Measurements from ENCODE around the gene MMD.
A peak's percentile ranks its signal among the peaks of the same experiment; 100 is the strongest.
"Not testable (repeated sequence)": the region's sequence is repeated elsewhere in the genome, so short reads cannot be mapped to it uniquely, and the experiment has no call there.

MMD gene

GRCh38 chr17:55420067-55420775 is 1.4 kb downstream of the MMD start:
- peak; percentile 19 to 37 for DNase-seq

GRCh38 chr17:55418369-55419268 is 3.0 kb downstream of the MMD start:
- DNase-seq: no peak

GRCh38 chr17:55417411-55418268 is 4.0 kb downstream of the MMD start:
- no peak for DNase-seq

GRCh38 chr17:55416470-55417052 is 5.1 kb downstream of the MMD start:
- DNase-seq: no peak

DNA sequence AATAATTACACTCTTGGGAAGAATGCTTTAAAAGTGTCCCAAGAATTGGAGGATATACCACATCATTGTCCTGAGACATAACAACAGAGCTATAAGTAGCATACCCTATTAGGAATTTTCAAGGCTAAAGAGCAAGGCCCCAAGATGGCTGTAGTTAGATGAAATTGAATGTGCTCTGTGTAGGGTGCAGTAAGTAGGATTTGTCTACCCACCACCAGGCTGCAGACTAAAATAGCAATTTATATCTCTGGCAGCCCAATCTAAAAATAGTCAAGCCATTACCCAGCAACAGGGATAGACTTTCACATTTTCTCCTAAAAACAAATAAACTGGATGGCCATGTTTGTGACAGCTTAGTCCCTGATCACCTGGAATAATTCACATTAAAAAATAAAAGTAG is 5.6 kb downstream of the MMD start:
- DNase-seq: no peak

GRCh38 chr17:55414983-55415382 is 6.7 kb downstream of the MMD start:
- DNase-seq: no peak

- no peak for DNase-seq
Observed at GRCh38 chr17:55413825-55414489, 7.7 kb downstream of the MMD start.

DNA sequence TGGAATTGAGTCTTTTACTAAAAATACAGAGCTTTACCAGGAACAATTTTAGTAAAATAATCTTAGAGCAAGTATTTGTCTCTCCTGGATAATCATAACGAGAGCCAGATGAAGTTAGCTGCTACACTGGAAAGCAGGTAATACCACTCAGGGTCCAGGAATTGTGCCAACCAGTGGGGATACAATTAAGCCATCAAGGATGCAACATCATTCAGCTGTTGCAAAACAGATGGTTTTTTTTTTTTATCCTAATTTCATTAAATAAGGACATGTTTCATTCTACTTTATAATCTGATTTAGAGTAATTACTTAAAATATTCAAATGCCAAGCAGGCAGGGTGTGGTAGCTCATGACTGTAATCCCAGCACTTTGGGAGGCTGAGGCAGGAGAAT is 10.2 kb downstream of the MMD start:
- no peak for DNase-seq

GRCh38 chr17:55410722-55411462 is 10.7 kb downstream of the MMD start:
- DNase-seq: no peak

- DNase-seq: no peak
Observed at GRCh38 chr17:55409030-55409800, 12.4 kb downstream of the MMD start.

DNA sequence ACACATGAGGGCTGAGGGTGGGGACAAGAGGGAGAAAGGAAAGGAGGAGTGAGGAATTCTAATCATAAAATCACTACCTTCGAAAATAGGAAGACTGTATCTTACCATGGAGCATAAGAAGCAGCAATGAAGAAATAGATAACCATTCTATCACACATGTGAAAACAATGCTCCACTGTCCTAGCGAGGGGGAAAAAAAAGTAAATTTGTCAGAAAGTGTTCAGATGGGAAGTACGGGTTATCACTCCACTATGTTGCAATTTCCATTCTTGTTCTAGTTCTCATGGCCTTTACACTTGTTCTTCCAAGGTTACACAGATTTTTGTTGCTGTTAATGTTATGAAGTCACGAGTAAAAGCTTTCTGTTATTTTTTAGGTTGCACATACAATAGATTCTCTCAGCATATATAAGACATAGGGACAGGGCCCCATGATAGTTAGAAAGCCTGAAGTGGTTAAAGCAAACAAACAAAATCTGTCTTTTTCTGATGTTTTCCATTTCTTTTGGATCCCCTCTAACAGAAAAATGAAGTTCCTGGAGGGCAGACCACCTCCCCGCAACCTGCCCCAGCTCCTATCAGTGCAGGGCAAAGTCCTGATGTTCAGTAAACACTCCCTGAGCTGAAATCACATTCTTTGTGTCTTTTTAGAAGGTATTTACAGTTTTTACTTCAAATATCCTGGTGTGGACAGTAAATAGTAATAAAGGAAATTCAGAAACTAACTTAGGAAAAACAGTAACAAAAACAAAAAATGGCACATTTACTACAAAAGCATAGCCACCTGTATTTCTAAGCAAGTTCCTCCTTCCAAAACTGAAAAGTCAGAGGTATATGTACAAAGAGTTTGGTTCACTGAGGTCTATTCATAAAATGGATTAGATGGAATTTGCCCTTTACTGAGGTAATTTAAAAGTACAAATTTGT is 13.7 kb downstream of the MMD start:
- DNase-seq: no peak

DNA sequence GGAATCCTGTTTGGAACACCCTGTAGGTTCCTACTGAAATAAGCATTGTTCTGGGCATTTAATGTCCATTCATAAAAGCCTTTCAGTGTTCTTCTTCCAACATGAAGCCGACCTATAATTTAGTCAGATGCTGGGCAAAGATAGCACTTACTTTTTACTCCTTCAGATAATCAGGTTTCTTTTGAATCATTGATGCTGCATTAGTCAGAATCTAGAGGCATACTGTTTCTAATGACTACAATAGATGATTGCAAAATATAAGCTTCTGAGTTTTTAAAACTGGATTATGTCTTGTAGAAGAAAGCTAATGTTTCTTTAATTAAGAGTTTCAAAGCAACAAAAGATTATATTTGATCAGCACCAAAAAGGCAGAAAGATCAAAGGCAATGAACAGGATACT is 16.0 kb downstream of the MMD start:
- no peak for DNase-seq

GRCh38 chr17:55404197-55404596 is 17.4 kb downstream of the MMD start:
- DNase-seq: not testable (repeated sequence)

DNA sequence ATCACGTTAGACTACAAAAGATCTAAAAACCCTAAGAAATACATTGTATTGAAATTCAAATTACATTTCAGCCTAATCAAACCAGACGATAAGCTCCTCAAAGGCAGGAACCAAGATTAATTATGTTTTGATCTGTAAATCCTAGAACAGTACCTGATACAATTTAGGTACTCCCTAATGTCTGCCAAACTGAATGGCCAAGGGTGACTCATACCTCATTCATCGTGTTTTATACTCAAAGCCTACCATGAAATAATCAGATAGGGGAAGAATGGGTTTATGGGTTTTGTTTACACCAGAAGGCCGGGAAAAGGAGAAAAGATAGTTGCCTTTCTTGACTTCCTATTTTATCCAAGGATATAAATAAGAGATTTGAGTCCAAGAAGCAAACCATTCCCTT is 19.3 kb downstream of the MMD start:
- DNase-seq: no peak

DNA sequence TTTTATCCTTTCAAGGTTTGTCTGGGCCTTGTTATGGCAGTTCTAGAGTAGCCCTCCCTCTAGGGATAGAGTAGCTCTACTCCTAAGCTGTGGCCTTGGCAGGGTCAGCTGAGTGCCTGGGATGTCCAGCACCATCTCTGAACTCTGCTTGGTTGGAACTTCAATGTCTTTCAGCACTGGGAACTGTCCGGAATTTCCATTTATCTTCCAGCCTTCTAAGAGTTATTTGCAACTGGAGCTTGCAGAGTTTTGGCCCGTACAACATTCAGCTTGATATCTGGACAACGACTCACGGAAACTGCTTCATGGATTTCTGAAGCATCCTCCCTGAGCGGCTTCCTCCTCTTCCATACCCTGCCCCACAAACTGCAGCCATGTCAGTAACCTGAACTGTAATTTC is 22.9 kb downstream of the MMD start:
- no peak for DNase-seq

DNA sequence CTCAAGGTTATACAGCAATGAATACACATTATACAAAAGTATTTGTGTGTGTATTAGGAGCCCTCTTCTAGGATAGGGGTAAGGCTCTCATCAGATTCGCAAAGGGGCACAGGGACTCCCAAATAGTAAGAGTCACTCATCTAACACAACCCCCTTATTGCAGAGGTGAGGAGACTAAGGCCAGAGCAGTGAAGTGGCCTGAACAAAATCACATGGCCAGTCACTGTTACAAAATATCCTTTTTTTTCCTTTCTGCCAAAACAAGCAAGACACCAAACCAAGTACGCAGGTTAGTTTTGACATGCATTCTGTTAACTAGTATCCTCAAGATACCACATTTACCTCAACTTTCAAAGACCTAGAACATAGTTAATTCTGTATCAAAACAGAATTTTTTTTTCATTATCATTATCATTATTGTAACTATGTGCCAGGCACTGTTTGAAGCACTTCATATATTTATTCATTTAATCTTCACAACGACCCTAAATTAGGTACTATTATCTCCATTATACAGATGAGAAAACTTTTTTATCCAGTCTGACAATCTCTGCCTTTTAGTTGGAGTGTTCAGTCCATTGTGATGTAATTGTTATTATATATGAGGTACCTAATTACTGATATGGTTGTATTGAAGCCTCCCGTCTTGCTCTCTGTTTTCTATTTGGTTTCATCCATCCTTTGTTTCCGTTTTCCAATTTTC is 25.7 kb downstream of the MMD start:
- DNase-seq: no peak

GRCh38 chr17:55394357-55395021 is 27.1 kb downstream of the MMD start:
- DNase-seq: no peak

- DNase-seq: no peak
Observed at GRCh38 chr17:55391764-55392467, 29.7 kb downstream of the MMD start.

Measured in activated CD4-positive, alpha-beta T cell treated with anti-CD3 and anti-CD28 coated beads for 4 hours (primary cell).